MCF 10A (cell line): ENCODE results near the gene SERPINH1. TPM values are rescaled to one million over a fixed set of nuclear protein-coding genes. Genes with fewer than 3 reads are reported as not detected.
A peak's percentile ranks its signal among the peaks of the same experiment; 100 is the strongest.

Experiments
- BruUV-seq: library from RNA; stranded (reverse); fragments of 400-500 nt; replicated peaks from 2 replicates; lab custom pipeline; 2021; lab: Mats Ljungman, UMichigan
- CTCF ChIA-PET: fragments of 300-600 bp; sonication (Branson Sonifier 250); formaldehyde crosslinking; extraction: SDS; loops from one replicate; lab custom pipeline; 2021; ENCODE audit warnings: antibody characterized with exemption, inconsistent platforms; lab: Yijun Ruan, JAX
- POLR2A ChIA-PET: fragments of 300-600, 350-650 bp; sonication (Branson Sonifier 250); formaldehyde crosslinking; extraction: SDS; loops from one replicate; lab custom pipeline; 2020; ENCODE audit warnings: antibody characterized with exemption, inconsistent platforms; lab: Yijun Ruan, JAX
- DNase-seq: peaks from one replicate; pipeline ENCODE4 v3.0.0-alpha.2; 2018; ENCODE audit not compliant: unreplicated experiment
- H3K27ac Mint-ChIP-seq: one replicate; pipeline ENCODE4 v1.8.0; 2022; ENCODE audit warnings: mild to moderate bottlenecking, low read depth, mixed read lengths; ENCODE audit not compliant: unreplicated experiment
- H3K27me3 Mint-ChIP-seq: one replicate; pipeline ENCODE4 v1.8.0; 2022; ENCODE audit warnings: mixed read lengths; ENCODE audit not compliant: insufficient read depth, unreplicated experiment
- H3K36me3 Mint-ChIP-seq: one replicate; pipeline ENCODE4 v1.8.0; 2022; ENCODE audit warnings: mild to moderate bottlenecking, moderate library complexity, mixed read lengths; ENCODE audit not compliant: insufficient read depth, unreplicated experiment
- H3K4me1 Mint-ChIP-seq: one replicate; pipeline ENCODE4 v1.8.0; 2022; ENCODE audit warnings: mixed read lengths; ENCODE audit not compliant: insufficient read depth, unreplicated experiment
- H3K4me3 Mint-ChIP-seq: one replicate; pipeline ENCODE4 v1.8.0; 2022; ENCODE audit warnings: mild to moderate bottlenecking, moderate library complexity, mixed read lengths; ENCODE audit not compliant: unreplicated experiment
- H3K9me3 Mint-ChIP-seq: one replicate; pipeline ENCODE4 v1.8.0; 2022; ENCODE audit warnings: mixed read lengths; ENCODE audit not compliant: unreplicated experiment
- CTCF ChIP-seq: fragments of 200-600 bp; IDR thresholded peaks from one replicate; pipeline ENCODE4 v1.8.0; 2022; ENCODE audit warnings: antibody characterized with exemption, mild to moderate bottlenecking; ENCODE audit not compliant: unreplicated experiment
- intact Hi-C: fragments of 100-400 bp; cut with micrococcal nuclease; formaldehyde crosslinking; loops from 2 replicates; pipeline ENCODE4 v1.14.1; 2022
- total RNA-seq: library from RNA; stranded (reverse); gene quantifications from 2 replicates; pipeline ENCODE4 v1.2.3, GENCODE V29; 2022

Gene SERPINH1
- total RNA-seq, 1 experiment from 2014 or later: 80.5 TPM

GRCh38 chr11:75547617-75548058 lies 14.4 kb upstream of the SERPINH1 start:
- H3K27me3 Mint-ChIP-seq: no peaks in the 10 kb centered on the region

GRCh38 chr11:75548595-75549272 lies 13.3 kb upstream of the SERPINH1 start:
- no peaks in the 10 kb centered on the region for H3K36me3 Mint-ChIP-seq
- intact Hi-C loops: loop anchor here (5.0 kb wide), 1 partner anchor 159 kb away; no protein-coding TSS in a partner anchor
- ChIA-PET CTCF (interaction anchor here (0.5 to 1.6 kb wide), 11 partner anchors 10 to 256 kb away, joined by 3 to 9 read pairs (median 3); partner anchors contain the start of gene GDPD5), POLR2A (interaction anchor here (0.7 to 1.2 kb wide), 2 partner anchors 14 to 537 kb away, joined by 3 read pairs; no protein-coding TSS in a partner anchor)
- no peak for DNase-seq
- no peak for TF ChIP-seq CTCF
- H3K9me3 Mint-ChIP-seq: no peaks in the 10 kb centered on the region
- no peaks in the 10 kb centered on the region for H3K27me3 Mint-ChIP-seq
- H3K4me3 Mint-ChIP-seq: no peak overlapping the region
- H3K27ac Mint-ChIP-seq: no peak overlapping the region
- peaks cover 5% of the 10 kb centered on the region for H3K4me1 Mint-ChIP-seq
- no TSS peak for BruUV-seq

More at GRCh38 chr11:75547617-75548058, 14.4 kb upstream of the SERPINH1 start:
- POLR2A ChIA-PET: interaction anchor here (0.9 to 1.8 kb wide), 2 partner anchors 15 to 16 kb away, joined by 4 to 5 read pairs; no protein-coding TSS in a partner anchor
- intact Hi-C loops: loop anchor here (1.0 to 5.0 kb wide), 4 partner anchors 15 to 256 kb away; partner anchors contain the start of gene SERPINH1
- no peak overlapping the region for H3K4me3 Mint-ChIP-seq
- peaks cover 5% of the 10 kb centered on the region for H3K4me1 Mint-ChIP-seq
- BruUV-seq: no TSS peak
- no peak overlapping the region for H3K27ac Mint-ChIP-seq
- no peaks in the 10 kb centered on the region for H3K9me3 Mint-ChIP-seq
- DNase-seq: peak; percentile 71
- no peaks in the 10 kb centered on the region for H3K36me3 Mint-ChIP-seq
- CTCF ChIA-PET: interaction anchor here (0.6 to 1.6 kb wide), 10 partner anchors 11 to 350 kb away, joined by 3 to 10 read pairs (median 3); no protein-coding TSS in a partner anchor
- TF ChIP-seq CTCF: peak; percentile 84

GRCh38 chr11:75549370-75549958 lies 12.6 kb upstream of the SERPINH1 start:
- Mint-ChIP-seq H3K27ac (no peak overlapping the region), H3K4me1 (peaks cover 5% of the 10 kb centered on the region), H3K4me3 (no peak overlapping the region), H3K9me3 (no peaks in the 10 kb centered on the region), H3K27me3 (no peaks in the 10 kb centered on the region), H3K36me3 (no peaks in the 10 kb centered on the region)
- DNase-seq: no peak
- POLR2A ChIA-PET: interaction anchor here (0.7 to 1.2 kb wide), 3 partner anchors 13 to 536 kb away, joined by 3 read pairs; no protein-coding TSS in a partner anchor
- CTCF ChIA-PET: interaction anchor here (0.8 to 1.6 kb wide), 5 partner anchors 9 to 253 kb away, joined by 3 to 9 read pairs (median 4); no protein-coding TSS in a partner anchor
- no TSS peak for BruUV-seq
- intact Hi-C loops: loop anchor here (5.0 kb wide), 1 partner anchor 158 kb away; no protein-coding TSS in a partner anchor
- TF ChIP-seq CTCF: no peak

GRCh38 chr11:75553182-75553581 lies 8.9 kb upstream of the SERPINH1 start:
- no peak overlapping the region for H3K4me3 Mint-ChIP-seq
- H3K9me3 Mint-ChIP-seq: no peaks in the 10 kb centered on the region
- intact Hi-C loops: no loop called here
- DNase-seq: no peak
- peaks cover 19% of the 10 kb centered on the region for H3K4me1 Mint-ChIP-seq
- peaks cover 7% of the 10 kb centered on the region for H3K36me3 Mint-ChIP-seq
- no peak for TF ChIP-seq CTCF
- CTCF ChIA-PET: interaction anchor here (0.8 to 1.7 kb wide), 4 partner anchors 22 to 153 kb away, joined by 4 to 6 read pairs (median 4); no protein-coding TSS in a partner anchor
- no peak overlapping the region for H3K27ac Mint-ChIP-seq
- BruUV-seq: no TSS peak
- H3K27me3 Mint-ChIP-seq: no peaks in the 10 kb centered on the region
- POLR2A ChIA-PET: no interaction called here
